GM10266 (cell line): ENCODE measurements around the gene KCNQ1.

Experiments used
- DNase-seq: peaks from one replicate; pipeline ENCODE4 v3.0.0; 2012; ENCODE audit errors: extremely low spot score
- CTCF ChIP-seq: IDR thresholded peaks from 2 replicates; pipeline ENCODE4 v1.5.1; 2012; ENCODE audit warnings: mild to moderate bottlenecking, low read depth; ENCODE audit not compliant: control insufficient read depth, insufficient read depth; ENCODE audit errors: missing control alignments

KCNQ1 gene

GRCh38 chr11:2498750-2499149, 53.9 kb downstream of the KCNQ1 start:
- DNase-seq = no peak
- TF ChIP-seq CTCF = no peak

GRCh38 chr11:2507212-2507901, 62.5 kb downstream of the KCNQ1 start:
- no peak for DNase-seq
- no peak for TF ChIP-seq CTCF

GRCh38 chr11:2507945-2508749, 63.3 kb downstream of the KCNQ1 start:
- TF ChIP-seq CTCF = no peak
- DNase-seq = peak; percentile 2

- peak; percentile 3 for DNase-seq
- TF ChIP-seq CTCF = no peak
Measured at GRCh38 chr11:2508793-2509192, 64.0 kb downstream of the KCNQ1 start.

- DNase-seq = peak; percentile 3
- no peak for TF ChIP-seq CTCF
Measured at GRCh38 chr11:2509481-2510001, 64.7 kb downstream of the KCNQ1 start.

- peak; percentile 4 for DNase-seq
- TF ChIP-seq CTCF = no peak
Measured at GRCh38 chr11:2510626-2511402, 66.0 kb downstream of the KCNQ1 start.
